AG08395 (cell line): Measurements from ENCODE around the gene HOXA3.

Experiments used
- DNase-seq: peaks from one replicate; pipeline ENCODE4 v3.0.0; 2012; ENCODE audit warnings: mixed read lengths, low spot score

HOXA3 gene

GRCh38 chr7:27128776-27129728 lies 23.3 kb downstream of the HOXA3 start:
- DNase-seq, result no peak

- no peak for DNase-seq
Measured at GRCh38 chr7:27128034-27128433, 24.3 kb downstream of the HOXA3 start.

DNA sequence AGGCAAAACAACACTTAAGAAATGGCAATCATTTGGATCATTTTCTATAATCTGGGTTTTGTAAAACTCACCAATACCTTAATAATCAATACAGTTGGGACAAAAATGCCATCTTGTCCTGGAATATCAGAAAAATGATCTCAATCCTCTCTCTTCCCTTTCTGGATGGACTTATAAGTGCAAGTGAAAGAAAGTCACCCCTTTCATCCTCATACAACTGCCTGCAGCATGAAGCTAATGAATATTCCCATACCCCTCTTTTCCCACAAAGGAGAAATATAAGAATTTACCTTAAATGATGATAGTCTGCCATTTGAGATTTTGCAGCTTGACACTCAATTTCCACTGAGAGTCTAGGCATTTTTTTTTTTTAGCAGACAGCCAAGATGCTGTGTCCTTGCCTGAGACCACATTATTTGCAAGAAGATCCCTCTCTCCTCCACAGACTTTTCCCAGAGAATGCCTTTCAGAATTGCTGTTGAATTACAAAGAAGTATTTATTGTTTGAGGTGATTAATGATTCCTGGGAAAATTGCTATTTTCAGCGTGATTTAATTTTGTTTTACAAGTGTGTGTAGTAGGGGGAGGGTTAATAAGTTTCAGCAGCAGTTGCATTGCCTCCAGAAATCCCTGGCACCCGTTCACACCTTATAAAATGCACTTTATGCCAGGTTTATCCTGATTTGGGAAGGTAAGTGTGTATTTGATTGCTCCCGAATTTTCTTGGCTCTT lies 25.6 kb downstream of the HOXA3 start:
- no peak for DNase-seq

GRCh38 chr7:27125986-27126394 lies 26.4 kb downstream of the HOXA3 start:
- no peak for DNase-seq

- no peak for DNase-seq
Measured at GRCh38 chr7:27124902-27125689, 27.3 kb downstream of the HOXA3 start.

DNA sequence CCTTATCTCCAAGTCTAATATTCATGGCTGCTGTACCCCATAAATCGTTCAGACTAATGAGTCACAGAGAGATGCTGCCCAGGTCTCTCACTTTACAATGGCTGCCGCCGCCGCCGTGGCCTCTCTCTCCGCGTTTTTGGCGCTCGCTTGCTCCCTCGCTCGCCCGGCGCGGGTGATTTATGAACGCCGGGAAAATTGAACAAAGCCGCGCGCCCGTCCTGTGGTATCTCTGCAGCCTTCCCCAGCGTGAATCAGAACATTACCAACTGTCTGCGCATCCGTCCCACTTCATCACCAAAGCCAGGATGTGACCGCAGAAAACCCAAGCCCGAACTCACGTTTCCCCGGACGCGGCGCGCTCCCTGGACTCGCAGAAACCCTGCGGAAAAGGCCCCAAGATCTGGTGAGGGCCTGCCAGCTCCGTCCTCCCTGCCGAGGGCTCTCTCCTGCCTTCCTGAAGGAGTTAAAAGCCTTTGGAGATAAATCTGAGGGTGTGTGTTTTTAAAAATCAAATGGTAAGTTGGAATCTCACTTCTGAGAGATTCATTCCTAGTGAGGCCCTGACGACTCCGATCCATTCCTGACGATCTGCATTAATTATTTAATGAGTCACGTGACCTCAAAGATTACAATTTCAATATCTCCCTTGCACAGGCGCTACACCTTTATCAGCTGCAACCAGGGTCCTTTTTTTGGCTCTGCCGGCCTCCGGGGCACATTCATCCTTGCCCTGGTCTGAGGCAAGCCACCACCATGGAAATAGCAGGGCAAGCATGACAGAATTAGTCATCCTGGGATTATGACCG lies 28.1 kb downstream of the HOXA3 start:
- DNase-seq, result no peak

DNA sequence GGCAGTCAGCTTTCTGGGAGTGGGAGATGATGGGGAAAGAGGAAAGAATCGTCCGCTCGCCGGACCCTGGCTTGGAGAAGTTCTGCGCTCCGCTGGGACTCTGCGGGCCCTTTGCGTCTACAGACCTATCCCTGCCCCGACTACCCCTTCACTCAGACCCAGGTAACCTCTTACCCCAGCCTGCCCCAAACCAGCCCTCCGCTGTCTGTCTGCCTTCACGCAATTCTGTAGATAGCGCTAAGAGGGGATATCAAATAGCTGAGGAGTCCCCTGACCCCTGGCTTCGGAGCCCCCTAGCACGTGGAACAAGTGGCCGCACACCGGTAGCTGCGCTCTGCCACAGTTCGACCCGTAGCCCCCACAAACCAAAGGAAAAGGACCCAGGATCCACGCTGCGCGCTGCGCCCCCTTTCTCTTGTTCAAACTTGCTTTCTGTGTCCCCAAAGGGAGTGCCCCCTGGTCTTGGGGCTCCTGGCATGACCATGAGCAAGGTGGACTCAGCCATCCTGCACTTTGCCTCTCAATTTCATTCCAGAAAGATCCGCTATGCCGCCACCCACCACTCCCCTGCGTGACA lies 28.8 kb downstream of the HOXA3 start:
- DNase-seq, result no peak

GRCh38 chr7:27123007-27123476 lies 29.3 kb downstream of the HOXA3 start:
- DNase-seq, result no peak

- DNase-seq, result no peak
Measured at GRCh38 chr7:27122077-27122910, 30.1 kb downstream of the HOXA3 start.

DNA sequence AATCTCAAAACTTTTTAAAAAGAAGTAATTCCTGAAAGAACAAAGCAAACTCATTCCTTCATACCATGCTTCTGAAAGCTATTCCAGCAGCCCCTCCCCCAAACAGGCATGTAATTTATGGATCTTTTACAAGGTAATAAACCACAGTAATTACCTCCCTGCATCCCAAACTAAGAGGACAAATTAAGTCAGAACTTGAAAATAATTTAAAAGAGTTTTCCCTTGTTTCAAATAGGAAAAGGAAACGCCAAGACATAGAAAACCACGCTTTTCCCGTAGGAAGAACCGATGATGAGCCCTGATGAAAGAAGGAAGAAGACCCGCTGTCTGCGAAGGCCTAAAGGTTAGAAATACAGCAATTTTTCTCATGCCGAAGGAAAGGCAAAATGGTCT lies 30.7 kb downstream of the HOXA3 start:
- no peak for DNase-seq

DNA sequence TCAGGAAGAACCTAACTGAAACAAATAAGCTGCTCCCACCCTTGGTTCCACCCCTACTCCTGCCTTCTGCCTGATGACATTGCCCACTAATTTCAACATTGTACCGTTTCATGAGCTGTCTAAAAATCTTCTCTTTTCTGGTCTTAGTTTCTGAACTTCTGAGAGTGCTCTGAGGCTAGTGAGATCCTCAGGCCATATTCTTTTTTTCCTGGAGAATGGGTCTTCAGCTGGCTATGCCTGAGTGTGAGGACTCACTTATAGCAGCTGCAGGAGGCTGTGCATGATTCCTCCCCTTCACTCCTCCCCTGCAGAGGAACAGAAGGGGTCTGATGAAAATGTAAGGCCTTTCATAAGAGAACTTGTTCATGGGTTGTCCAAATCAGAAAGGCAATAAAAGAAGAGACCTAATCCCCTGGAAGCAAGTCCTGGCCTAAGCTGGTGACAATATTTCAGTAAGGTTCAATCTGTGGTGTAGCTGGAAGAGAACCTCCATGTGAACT lies 32.9 kb downstream of the HOXA3 start:
- no peak for DNase-seq

- DNase-seq, result no peak
Measured at GRCh38 chr7:27118580-27118979, 33.8 kb downstream of the HOXA3 start.

DNA sequence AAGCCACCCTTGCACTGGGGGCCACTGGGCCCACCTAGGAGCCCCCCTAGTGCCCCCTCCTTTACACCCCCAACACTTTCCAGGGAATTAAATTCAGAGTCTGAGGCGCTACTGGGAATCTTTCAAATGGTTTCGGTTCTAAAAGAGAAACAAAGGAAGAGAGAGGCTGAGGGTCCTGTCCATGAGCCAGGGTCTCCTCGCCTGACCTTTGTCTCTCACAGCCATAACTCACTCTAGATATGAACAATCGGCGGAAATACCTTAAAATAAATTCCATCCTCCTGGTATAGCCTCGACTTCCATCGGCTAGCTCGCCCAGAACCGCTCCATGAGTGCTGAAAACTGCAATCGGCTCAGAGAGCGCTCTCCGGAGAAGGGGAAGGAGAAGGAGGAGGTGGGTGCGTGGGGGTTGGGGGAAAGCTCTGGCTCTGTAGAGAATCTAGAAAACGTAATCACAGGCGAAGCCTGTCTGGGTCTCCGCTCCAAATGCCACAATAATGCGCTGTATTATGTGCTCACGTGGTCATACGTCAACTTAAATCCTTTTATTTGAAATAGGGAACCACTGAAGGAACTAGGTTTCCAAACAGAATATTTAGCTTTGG lies 34.4 kb downstream of the HOXA3 start:
- DNase-seq, result no peak

GRCh38 chr7:27116962-27117886 lies 35.2 kb downstream of the HOXA3 start:
- no peak for DNase-seq

DNA sequence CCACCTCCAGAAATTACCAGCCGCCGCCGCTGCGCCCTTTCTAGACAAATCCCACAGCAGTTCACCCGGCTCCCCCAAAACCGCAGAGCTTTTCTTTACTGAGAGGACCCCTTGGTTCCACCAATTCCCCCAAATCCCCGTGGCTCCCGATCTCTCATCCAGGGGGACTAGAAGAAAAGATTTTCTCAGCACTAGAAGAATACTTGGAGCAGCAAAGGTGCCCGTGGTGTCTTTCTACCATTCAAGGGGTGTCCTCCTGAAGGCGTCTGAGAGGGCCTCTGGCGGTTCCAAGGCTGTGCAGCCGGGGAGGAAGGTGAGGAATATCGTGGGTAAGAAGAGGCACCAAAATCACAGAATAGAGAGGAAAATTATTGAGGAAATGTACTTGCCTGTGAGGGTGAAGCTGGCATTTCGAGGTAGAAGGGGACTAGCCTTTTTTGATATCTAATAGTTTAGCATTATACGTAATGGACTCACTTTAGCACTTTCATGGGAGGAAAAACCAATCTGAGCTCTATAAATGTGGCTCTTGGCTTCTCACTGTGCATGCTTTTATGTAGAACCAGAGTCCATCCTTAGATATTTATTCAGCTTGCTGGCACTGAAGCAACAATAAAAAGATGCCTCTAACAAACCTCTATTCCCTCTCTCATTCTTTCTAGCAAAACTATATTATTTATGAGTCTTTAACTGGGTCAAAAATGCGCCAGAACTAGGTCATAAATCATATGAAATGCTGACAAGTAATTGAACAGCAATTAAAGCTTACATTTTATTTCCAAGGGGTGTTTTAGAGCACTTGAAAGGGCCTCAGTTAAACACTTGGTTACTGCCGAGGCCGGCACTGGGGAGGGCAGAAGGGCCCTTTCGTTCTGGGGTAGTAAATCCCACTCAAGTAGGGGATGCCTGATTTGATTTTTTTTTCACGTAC lies 36.1 kb downstream of the HOXA3 start:
- no peak for DNase-seq

DNA sequence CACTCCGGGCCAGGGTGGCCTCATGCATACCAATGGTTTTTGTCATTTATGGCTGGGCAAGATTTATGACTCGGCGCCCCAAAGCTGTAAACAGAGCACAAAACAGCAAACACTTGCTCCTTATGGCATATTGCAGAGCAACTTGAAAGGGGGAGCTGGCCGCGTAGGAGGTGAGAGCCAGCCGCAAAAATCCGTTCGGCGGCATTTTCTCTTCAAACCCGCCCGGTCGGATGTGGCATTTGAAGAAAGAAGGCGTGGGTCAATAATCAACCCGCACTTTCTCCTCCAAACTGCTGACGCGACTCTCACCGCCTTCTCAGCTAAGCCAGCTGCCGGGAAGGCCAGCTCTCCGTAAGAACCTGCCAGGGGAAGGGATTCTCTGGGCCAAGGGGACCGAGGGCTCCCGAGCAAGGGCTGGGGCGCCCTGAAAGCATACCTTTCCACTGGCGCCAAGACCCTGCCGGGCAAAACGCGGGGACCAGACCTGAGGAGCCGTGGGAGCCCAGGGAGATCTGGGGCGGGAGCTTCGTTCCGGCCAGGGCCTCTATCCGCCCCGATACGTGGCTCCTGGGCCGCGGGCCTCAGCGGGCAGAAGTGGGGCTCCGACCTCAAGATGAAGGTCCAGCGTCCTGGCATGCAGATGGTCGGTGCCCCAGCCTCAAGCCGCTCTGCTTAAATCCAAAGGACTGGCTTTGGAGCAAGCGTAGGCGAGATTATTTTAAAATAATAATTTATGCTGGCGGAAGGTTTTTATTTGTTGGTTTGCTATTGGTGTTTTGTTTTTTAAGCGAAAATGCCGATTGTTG lies 37.0 kb downstream of the HOXA3 start:
- DNase-seq, result no peak

- no peak for DNase-seq
Measured at GRCh38 chr7:27114881-27115220, 37.5 kb downstream of the HOXA3 start.
